Femur (tissue), 1 donor: ENCODE measurements around the gene HNRNPA1.
"Not testable (repeated sequence)": the region's sequence is repeated elsewhere in the genome, so short reads cannot be mapped to it uniquely, and the experiment has no call there.

Experiments used
- DNase-seq: peaks from one replicate; pipeline ENCODE4 v3.0.0-alpha.2; 2017

HNRNPA1 gene

DNA sequence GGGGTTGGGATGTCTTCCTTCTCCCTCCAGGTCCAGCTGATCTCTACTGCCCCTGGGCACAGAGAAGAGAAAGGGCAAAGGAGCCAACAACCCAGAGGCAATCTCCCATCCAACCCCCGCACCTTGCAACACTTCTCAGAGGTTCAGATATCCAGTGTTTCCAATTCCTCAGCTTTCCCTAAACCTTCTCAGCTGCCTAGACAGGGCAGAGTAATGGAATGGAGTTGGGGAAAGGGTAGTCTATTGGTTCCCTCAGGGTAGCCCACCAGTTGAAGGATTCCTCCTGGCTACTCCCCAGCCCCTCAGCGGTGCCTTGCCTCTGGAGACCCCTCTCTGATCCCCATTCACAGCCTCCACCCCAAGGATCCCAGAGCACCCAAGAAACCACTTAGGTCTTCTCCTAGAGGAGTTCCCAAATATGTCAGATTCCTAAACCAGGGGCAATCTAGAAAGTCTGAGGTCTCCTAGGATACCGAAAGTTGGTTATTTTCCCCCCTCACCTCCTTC, 19.8 kb downstream of the HNRNPA1 start:
- no peak for DNase-seq

DNA sequence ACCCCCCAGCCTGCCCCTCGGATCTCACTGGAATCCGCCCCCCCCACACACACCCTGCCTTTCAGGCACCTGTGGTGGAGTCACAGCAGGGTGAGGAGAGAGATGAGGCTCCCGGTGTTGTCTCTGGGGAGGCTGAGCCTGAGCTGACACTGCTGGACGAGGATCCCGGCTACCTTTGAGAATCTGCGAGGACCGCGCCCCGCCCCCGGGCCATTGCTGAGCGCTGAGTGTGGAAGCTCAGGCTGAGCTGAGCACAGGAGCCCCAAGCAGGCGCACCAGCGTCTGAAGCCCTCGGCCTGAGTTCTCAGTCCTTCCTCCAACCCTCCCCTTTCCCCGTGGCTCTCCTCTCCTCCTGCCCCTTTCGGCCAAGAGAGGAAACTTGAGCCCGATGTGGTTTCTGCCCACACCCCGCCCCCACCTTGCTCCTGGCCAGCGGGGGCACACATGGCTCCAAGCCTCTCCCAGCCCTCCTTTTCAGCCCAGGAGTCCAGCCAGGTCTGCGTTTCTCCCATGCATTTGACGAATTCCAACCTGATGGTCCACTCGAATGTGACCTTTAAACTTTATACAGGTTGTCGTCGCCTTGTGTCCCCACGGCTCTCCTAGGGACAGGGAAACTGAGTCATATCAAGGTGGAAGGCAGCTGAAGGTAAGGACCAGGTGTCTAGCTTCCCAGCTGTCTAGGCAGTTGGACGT, 20.4 kb downstream of the HNRNPA1 start, which contains the start of gene NFE2:
Gene NFE2 (minus strand): TSS at position 284 of the 696 bp plus-strand sequence. CDS start 5,767 bp downstream, outside the sequence.
- DNase-seq = peak; percentile 74

DNA sequence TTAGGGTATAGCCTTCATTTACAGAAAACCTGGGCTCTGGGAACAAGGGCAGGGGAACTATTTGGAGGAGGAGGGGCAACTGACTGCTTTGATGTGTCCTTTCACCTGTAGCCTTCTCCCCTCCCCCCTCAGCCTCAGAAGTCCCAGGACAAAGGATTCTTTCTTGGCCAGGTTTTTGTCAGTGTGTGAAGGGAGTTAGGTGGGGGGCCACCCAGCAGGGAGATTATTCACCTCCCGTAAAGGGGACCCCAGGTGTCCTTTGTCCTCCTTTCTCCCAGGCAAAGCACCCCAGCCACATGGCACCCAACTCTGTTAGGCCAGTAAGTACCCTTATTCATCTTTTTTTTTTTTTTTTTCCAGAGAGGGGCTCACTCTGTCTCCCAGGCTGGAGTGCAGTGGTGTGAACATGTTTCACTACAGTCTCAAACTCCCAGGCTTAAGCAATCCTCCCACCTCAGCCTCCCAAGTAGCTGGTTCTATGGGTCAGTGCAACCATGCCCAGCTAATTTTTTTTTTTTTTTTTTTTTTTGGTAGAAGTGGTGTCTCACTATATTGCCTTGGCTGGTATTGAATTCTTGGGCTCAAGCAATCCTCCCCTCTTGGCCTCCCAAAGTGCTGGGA, 21.0 kb downstream of the HNRNPA1 start:
- no peak for DNase-seq

DNA sequence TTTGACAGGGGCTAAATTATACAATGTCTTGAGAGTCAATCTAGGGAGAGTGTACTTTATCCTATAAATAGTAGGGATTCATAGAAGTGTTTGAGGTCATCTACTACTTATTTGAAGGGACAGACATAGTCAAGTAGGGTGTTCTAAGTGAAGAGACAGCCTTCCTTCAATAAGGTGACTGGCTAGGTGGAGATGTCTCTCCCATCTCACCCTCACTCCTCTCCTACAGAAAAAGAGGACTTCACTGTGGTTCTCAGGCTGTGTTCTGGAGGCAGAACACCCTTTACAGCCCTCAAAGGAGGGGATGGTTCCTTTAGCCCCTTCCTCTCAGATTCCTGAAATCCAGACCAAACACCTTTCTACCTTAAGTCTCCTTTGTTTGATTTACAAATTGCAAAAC, 23.1 kb downstream of the HNRNPA1 start:
- DNase-seq = no peak

DNA sequence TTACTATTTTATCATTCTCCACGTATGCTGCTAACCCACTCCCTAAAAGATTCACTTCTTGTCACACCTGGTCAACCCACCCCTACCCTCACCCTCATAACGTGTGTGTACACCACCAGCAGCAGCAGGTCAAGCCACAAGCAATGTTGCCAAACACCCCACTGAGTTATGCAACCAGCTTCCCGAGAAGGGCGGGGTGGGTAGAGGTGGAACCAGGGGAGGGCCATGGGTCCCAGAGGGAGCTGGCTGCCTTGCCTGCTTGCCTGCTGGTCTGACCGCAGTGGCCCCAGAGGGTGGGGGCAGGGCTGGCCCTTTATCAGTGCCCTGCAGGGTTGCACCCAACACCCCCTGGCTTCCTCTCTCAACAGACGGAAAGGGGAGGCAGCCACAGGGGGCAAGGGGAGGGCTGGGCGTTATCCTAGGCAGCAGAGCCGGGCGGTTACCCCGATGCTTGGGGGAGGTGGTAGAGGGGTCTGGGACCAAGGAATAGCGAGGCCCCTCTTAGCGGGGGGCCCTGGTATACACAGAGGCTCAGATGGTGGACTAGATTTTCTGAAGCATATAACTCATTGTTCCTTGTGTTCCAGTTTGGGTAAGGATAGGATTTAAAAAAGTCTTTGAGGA, 23.8 kb downstream of the HNRNPA1 start:
- peak; percentile 83 for DNase-seq

DNA sequence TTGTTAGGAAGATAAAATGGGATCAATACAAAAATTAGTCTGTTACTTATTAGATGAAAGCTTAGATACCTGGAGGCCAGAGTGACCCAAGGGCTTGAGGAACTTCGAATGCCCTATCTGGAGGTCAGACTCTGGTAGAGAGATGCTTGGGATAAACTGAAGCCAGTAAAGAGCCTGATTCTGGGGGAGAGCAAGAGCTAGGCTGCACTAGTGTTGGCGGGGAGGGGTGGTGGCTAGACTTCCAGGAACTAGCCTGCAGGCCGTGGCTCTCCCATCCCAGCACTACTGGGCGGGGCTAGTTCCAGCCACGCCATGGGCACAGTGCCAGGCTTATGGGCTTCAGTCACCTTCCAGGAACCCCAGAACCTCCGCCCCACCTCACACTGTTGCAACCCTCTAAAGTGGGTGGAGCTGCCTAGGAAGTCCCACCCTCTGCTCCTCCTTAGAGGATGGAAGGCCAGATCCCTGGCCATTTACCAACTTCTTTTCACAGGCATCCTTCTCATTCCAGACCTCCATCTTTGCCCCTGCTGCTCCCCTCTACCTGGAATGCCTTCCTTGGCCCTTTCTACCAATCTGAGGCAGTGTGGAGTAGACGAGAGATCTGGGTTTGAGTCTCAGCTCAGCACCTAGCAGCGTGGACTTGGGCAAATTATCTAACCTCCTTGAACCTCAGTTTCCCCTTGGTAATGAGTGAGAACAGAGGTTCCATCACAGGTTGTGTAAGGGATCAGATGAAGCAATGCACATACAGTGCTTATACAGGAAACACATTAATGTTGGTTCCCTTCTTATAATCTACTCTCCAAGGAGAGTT, 26.6 kb downstream of the HNRNPA1 start:
- peak; percentile 83 for DNase-seq

DNA sequence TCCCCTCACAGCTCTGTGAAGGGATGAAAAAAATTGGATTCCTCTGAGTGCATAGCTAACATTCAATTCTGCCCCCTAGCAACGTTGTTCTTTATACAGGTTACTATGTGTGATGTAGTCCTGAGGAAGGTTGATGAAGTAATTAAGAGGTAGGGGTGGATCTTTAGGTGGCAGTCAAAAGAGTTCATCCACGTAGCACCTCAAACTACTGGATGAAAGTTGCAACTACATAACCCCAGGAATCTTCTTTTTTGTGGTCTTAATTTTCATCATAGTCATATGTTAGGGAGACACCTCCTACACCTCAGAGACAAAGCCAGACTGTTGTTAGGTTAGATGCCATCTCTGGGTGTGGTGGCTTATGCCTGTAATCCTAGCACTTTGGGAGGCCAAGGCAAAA, 30.5 kb downstream of the HNRNPA1 start:
- no peak for DNase-seq

DNA sequence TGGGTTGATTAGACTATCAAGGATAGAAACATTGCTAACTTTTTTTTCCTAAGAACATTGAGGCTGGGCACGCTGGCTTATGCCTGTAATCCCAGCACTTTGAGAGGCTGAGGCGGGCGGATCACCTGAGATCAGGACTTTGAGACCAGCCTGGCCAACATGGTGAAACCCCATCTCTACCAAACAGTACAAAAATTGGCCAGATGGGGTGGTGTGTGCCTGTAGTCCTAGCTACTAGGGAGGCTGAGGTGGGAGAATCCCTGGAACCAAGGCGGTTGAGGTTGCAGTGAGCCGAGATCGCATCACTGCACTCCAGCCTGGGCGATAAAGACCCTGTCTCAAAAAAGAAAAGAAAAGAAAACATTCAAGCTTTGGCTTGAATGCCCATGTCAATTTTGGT, 31.8 kb downstream of the HNRNPA1 start:
- DNase-seq = not testable (repeated sequence)

DNA sequence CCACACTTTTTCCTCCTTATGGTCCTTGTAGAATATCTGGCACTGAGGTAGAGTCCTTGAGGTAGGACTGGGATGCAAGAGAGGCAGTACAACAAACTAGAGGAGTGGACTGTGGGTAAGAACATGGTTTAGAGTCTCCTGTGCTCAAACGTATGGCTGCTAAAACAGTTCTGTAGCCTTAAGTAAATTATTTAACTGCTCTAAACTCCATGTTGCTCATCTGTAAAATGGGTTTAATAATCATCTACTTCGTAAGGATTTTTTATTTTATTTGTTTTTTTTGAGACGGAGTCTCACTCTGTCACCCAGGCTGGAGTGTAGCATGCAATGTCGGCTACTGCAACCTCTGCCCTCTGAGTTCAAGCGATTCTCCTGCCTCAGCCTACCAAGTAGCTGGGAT, 40.8 kb downstream of the HNRNPA1 start:
- DNase-seq = no peak

DNA sequence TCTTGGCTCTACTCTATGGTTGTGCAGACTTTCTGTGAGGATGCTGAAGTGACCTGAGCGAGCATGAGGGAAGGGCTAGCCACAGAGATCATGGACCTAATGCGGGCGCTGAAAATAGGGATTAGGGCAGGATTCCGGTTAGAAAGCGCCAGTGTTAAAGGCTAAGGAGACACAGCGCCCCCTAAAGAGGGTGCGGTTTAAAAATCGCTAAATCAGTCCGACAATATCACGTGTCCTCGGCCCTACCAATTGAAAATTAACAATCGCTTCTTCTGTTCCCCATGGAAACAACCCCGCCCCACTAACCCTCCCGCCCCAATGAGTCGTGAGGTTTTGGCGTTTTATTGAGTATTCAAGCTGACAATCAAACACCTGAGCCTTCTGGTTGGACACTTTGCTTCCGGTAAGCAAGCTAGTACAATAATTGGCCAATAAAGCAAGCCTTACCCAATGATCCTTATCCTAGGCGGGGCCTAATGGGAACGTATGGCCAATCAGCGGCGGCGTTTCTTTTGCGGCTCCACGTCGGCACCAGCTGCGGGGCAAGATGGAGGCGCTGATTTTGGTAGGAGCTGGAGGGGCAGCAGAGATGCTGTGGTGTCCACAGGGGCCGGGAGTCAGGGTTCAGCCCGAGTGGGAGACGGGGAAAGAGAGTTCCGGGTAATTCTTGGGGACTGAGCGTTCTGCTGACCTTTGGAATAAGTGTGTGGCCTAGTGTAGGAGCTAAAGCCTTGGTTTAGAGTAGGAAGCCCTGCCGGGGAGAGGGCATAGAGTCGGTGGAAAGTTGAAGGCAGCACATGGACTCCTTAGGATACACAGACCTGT, 44.3 kb downstream of the HNRNPA1 start, which contains the start of gene COPZ1:
Gene COPZ1 (plus strand): TSS at position 515 of the 825 bp plus-strand sequence. CDS start 33 bp downstream, at position 548.
- peak; percentile 99 for DNase-seq

DNA sequence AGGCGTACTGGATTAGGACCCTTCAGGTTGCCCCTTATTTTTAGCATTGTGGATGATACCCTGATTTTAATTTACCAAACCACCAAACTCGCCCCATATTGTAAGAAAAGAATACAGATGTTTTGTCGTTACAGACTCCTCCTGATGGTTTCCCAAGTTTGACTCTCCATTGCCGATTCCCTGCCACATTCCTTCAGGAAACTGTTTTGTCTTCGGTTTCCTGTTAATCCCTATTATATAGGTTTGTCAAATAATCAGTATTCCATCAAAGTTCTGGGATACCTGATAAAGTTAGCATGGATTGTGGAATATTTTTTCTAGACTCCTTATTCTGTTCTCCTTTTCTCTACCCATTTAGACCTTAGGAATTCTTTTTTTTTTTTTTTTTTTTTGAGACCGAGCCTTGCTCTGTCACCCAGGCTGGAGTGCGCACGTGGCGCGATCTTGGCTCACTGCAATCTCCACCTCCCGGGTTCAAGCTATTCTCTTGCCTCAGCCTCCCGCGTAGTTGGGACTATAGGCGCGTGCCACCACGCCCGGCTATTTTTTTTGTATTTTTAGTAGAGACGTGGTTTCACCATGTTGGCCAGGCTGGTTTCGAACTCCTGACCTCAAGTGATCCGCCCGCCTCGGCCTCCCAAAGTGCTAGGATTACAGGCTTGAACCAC, 45.0 kb downstream of the HNRNPA1 start:
- not testable (repeated sequence) for DNase-seq

DNA sequence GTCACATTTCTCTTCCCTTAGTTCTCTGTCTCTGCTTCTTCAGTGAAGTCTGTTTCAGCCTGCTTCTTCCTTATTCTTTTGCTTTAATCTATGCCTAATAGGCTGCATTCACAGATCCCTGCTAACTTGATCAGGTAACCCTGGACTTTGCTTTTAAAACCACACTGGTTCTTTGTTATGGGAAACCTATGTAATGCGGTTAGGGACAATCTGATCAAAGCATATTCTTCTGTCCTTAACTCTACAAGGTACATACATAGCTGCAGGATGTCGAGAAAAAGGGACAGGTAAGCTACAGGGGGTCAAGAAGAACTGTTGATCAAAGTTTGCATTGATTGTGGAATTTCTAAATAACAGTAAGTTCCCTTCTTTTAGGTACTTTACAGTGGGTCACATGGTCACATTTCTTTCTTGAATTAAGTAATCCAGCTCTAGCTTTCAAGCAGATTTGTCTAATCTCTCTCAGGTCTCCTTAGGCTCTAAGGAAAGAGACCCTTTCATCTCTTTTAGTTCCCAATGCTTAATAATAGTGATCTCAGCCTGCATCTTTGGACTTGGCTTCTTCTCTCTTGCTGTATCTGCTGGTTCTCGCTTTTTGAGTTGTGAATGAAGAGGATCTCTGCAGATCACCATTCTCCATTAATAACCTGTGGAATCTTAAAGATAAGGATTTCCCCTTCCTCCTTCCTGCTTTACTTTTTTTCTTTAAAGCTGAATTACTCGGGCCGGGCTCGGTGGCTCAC, 48.2 kb downstream of the HNRNPA1 start:
- no peak for DNase-seq

DNA sequence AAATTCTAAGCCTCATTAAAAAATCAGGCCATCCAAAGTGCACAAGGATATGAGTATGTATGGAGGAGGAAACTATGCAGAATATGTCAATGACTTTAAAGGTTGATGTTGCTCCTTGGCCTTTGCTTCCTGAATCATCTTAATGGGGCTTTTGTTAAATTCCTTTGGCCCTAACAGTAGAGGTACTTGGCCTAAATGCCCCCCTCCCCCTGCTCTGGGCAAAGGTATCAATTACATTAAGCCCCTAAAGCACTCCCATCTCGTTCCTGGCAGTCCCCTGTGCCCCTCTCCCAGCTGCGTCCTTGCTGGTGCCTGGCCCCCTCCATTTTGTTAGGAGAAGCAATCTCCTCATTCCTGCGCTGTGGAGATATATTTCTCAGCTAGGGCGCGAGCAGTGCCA, 49.2 kb downstream of the HNRNPA1 start:
- DNase-seq = no peak

DNA sequence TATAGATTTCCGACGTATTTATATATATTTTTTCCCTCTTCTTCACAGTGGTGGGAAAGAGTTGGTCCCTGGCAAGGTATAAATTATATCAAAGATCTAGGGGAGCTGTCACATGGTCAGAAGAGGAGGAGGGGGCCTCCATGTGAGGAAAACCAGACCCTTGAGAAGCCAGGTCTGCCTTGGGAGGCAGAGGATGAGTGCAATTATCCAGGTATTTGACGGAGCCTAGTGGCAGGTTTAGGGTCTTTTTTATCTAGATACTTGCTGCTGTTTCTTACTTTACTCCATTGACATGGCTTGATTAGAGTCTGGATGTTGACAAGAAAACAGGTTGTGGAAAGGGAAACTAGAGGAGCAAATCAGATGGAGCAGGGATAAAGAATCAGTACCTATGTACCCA, 49.9 kb downstream of the HNRNPA1 start:
- no peak for DNase-seq

DNA sequence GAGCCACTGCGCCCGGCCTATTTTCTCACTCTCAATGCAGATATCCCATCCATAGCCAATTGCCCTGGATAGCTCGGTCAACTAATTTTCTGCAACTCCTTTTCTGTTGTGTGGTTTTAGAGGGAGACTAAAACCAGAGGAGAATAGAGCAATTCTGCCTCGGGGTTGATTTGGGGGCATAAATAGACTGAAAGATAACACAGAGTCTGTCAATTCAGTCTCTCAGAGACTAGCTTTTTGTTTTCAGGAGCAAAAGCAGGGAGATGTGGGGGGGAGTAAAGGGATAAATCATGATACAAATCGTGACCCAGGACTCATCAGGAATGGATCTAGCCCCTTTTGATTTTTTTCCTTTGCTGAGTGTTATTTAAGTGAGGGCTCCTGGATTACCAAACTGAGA, 50.9 kb downstream of the HNRNPA1 start:
- DNase-seq = no peak

DNA sequence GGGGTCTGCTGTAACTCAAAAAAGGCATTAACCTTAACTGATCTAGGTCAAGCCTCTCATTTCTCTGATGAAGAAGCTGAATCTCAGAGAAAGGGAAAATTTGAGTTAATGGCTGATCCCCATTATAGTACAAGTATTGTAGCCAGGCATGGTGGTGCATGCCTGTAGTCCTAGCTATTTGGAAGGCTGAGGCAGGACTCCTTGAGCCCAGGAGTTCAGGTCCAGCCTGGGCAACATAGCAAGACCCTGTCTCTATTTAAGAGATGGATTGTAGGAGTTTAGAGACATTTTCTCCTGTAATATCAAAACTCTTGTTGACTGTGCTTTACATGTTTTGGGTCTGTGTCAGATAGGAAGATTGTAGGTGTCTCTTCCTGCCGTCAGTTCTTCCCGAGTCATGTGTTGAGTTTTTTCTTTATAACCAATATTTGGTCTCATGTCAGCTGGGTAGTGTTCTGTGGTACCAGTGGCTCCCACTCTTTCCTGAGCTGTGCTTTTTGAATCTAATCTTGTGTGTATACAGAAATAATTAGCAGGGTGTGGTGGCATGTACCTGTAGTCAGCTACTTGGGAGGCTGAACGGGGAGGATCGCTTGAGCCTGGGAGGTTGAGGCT, 53.0 kb downstream of the HNRNPA1 start:
- no peak for DNase-seq
